ENCODE data around the gene SPEM1. TPM values are rescaled to one million over a fixed set of nuclear protein-coding genes. Genes with fewer than 3 reads are reported as not detected.

SPEM1 gene
- total and polyA plus RNA-seq, 2 of the 13 experiments (the other 11 are each of a cell fraction or from before 2014, with no cell fraction given), result not detected

DNA sequence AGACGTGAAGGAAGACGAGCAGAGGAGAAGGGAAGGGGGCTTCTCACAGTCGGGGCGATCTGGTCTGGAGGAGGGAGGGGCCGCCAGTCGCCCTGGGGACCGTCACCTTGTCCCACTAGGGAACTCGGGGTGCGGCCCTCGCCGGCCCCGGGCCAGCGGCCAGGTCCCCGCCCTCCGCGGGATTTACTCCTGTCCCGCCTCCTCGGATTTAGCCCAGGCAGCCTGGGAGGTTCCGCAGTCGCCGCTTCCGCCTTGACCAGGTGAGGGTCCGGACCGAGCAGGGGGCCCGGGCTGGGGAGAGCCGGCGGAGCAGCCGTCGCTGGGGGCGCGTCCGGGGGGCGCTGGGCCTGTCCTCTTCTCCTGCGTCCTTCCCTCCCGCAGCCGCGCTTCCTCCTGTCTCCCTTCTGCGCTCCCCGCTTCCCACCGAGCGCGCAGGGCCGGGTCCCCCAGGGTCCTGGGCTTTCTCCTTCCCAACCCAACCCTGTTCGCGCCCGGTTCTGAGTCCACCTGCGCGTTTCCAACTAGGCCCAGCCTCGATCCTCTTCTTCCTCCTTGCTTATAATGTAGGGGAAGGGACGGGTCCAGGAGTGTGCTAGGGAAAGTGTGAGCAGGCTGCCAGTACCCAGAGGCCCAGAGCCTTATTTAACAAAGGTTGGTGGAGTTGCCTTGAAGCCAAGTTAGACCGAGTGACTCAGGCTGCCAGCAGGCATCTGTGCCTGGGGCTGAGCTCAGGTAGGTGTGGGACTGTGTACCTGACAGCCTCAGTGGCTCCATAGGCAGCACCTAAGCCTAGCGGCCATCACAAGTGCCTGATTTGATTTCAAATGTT is 39.1 kb upstream of the SPEM1 start, which contains the start of gene TNK1 (continued):
- TF ChIP-seq CC2D1A (CRISPR knock-in tag; IDR thresholded peaks at IDR 0.05), result no peak
- TF ChIP-seq ZFYVE20 (CRISPR knock-in tag; IDR thresholded peaks at IDR 0.05; ENCODE audit: borderline replicate concordance, low read depth), result no peak
- TF ChIP-seq, protein P1, sequence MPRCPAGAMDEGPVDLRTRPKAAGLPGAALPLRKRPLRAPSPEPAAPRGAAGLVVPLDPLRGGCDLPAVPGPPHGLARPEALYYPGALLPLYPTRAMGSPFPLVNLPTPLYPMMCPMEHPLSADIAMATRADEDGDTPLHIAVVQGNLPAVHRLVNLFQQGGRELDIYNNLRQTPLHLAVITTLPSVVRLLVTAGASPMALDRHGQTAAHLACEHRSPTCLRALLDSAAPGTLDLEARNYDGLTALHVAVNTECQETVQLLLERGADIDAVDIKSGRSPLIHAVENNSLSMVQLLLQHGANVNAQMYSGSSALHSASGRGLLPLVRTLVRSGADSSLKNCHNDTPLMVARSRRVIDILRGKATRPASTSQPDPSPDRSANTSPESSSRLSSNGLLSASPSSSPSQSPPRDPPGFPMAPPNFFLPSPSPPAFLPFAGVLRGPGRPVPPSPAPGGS (CRISPR knock-in tag; IDR thresholded peaks at IDR 0.05), result 0 out of 2 replicates have a peak, but pooled peaks have one; percentile 21
- peak; percentile 41; the same call in 1 of the 2 replicates for TF ChIP-seq ZNF510 (CRISPR knock-in tag; IDR thresholded peaks at IDR 0.05; ENCODE audit: low read depth)
- TF ChIP-seq GTF3A (CRISPR knock-in tag; conservative IDR thresholded peaks at IDR 0.05), result 0 out of 2 replicates have a peak, but pooled peaks have one; percentile 25
- TF ChIP-seq, protein P2, sequence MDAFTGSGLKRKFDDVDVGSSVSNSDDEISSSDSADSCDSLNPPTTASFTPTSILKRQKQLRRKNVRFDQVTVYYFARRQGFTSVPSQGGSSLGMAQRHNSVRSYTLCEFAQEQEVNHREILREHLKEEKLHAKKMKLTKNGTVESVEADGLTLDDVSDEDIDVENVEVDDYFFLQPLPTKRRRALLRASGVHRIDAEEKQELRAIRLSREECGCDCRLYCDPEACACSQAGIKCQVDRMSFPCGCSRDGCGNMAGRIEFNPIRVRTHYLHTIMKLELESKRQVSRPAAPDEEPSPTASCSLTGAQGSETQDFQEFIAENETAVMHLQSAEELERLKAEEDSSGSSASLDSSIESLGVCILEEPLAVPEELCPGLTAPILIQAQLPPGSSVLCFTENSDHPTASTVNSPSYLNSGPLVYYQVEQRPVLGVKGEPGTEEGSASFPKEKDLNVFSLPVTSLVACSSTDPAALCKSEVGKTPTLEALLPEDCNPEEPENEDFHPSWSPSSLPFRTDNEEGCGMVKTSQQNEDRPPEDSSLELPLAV (CRISPR knock-in tag; conservative IDR thresholded peaks at IDR 0.05; ENCODE audit: low read depth), result no peak
- no peak for TF ChIP-seq CCAR2 (optimal IDR thresholded peaks at IDR 0.05; ENCODE audit: low read depth, low read length)
- TF ChIP-seq NBN (conservative IDR thresholded peaks at IDR 0.05), result no peak
- TF ChIP-seq KMT2B (CRISPR knock-in tag; IDR thresholded peaks at IDR 0.05), result no peak
- no peak for TF ChIP-seq ZNF781 (CRISPR knock-in tag; IDR thresholded peaks at IDR 0.05; ENCODE audit: borderline replicate concordance, not compliant biosample characterization)
- TF ChIP-seq, protein P3, sequence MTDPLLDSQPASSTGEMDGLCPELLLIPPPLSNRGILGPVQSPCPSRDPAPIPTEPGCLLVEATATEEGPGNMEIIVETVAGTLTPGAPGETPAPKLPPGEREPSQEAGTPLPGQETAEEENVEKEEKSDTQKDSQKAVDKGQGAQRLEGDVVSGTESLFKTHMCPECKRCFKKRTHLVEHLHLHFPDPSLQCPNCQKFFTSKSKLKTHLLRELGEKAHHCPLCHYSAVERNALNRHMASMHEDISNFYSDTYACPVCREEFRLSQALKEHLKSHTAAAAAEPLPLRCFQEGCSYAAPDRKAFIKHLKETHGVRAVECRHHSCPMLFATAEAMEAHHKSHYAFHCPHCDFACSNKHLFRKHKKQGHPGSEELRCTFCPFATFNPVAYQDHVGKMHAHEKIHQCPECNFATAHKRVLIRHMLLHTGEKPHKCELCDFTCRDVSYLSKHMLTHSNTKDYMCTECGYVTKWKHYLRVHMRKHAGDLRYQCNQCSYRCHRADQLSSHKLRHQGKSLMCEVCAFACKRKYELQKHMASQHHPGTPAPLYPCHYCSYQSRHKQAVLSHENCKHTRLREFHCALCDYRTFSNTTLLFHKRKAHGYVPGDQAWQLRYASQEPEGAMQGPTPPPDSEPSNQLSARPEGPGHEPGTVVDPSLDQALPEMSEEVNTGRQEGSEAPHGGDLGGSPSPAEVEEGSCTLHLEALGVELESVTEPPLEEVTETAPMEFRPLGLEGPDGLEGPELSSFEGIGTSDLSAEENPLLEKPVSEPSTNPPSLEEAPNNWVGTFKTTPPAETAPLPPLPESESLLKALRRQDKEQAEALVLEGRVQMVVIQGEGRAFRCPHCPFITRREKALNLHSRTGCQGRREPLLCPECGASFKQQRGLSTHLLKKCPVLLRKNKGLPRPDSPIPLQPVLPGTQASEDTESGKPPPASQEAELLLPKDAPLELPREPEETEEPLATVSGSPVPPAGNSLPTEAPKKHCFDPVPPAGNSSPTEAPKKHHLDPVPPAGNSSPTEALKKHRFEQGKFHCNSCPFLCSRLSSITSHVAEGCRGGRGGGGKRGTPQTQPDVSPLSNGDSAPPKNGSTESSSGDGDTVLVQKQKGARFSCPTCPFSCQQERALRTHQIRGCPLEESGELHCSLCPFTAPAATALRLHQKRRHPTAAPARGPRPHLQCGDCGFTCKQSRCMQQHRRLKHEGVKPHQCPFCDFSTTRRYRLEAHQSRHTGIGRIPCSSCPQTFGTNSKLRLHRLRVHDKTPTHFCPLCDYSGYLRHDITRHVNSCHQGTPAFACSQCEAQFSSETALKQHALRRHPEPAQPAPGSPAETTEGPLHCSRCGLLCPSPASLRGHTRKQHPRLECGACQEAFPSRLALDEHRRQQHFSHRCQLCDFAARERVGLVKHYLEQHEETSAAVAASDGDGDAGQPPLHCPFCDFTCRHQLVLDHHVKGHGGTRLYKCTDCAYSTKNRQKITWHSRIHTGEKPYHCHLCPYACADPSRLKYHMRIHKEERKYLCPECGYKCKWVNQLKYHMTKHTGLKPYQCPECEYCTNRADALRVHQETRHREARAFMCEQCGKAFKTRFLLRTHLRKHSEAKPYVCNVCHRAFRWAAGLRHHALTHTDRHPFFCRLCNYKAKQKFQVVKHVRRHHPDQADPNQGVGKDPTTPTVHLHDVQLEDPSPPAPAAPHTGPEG (CRISPR knock-in tag; IDR thresholded peaks at IDR 0.05), result 0 out of 2 replicates have a peak, but pooled peaks have one; percentile 11
- no peak for TF ChIP-seq ZNF264 (CRISPR knock-in tag; IDR thresholded peaks at IDR 0.05)
- TF ChIP-seq, protein P4, sequence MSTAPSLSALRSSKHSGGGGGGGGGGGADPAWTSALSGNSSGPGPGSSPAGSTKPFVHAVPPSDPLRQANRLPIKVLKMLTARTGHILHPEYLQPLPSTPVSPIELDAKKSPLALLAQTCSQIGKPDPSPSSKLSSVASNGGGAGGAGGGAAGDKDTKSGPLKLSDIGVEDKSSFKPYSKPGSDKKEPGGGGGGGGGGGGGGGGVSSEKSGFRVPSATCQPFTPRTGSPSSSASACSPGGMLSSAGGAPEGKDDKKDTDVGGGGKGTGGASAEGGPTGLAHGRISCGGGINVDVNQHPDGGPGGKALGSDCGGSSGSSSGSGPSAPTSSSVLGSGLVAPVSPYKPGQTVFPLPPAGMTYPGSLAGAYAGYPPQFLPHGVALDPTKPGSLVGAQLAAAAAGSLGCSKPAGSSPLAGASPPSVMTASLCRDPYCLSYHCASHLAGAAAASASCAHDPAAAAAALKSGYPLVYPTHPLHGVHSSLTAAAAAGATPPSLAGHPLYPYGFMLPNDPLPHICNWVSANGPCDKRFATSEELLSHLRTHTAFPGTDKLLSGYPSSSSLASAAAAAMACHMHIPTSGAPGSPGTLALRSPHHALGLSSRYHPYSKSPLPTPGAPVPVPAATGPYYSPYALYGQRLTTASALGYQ (CRISPR knock-in tag; IDR thresholded peaks at IDR 0.05), result no peak
- TF ChIP-seq, protein P5, sequence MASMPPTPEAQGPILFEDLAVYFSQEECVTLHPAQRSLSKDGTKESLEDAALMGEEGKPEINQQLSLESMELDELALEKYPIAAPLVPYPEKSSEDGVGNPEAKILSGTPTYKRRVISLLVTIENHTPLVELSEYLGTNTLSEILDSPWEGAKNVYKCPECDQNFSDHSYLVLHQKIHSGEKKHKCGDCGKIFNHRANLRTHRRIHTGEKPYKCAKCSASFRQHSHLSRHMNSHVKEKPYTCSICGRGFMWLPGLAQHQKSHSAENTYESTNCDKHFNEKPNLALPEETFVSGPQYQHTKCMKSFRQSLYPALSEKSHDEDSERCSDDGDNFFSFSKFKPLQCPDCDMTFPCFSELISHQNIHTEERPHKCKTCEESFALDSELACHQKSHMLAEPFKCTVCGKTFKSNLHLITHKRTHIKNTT (CRISPR knock-in tag; IDR thresholded peaks at IDR 0.05), result no peak
- no peak for TF ChIP-seq ZNF713 (CRISPR knock-in tag; IDR thresholded peaks at IDR 0.05)
- TF ChIP-seq RFXANK (CRISPR knock-in tag; IDR thresholded peaks at IDR 0.05), result no peak
